HL-60/S4 (cell line): ENCODE results near the gene EVI5L.
"Not testable (repeated sequence)": the region's sequence is repeated elsewhere in the genome, so short reads cannot be mapped to it uniquely, and the experiment has no call there.

Experiments used
- in situ Hi-C: fragments of 300-500 bp; cut with MboI; formaldehyde crosslinking; loops from 2 replicates; pipeline ENCODE4 v1.14.3; 2022; ENCODE audit warnings: low sequenced_read_pairs

EVI5L gene

DNA sequence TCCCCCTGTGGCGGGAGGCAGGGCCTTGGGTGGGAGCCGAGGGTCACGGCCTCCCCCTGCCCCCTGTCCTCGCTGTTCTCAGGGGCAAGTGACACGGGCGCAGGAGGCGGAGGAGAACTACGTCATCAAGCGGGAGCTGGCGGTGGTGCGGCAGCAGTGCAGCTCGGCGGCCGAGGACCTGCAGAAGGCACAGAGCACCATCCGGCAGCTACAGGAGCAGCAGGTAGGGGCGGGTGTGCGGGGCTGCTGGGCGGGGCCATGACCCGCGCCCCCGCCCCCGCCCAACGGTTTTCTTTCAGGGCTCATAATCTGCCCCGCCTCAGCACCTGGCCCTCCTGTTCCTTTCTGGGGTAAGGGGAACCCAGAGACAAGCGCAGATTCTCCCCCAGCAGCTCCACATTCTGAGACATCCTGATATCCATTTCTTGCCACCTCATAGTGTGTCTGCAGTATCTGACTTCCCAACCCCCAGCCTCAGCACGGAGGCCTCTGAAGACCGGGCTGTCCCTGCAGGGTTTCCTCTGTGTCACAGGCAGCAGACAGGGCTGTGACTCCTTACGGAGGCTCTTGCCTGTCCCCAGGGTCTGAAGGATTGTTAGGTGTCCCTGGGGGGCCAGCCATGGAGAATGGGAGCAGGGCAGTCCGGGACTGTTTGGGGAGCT lies 28.2 kb downstream of the EVI5L start:
- in situ Hi-C loops = no loop called here

DNA sequence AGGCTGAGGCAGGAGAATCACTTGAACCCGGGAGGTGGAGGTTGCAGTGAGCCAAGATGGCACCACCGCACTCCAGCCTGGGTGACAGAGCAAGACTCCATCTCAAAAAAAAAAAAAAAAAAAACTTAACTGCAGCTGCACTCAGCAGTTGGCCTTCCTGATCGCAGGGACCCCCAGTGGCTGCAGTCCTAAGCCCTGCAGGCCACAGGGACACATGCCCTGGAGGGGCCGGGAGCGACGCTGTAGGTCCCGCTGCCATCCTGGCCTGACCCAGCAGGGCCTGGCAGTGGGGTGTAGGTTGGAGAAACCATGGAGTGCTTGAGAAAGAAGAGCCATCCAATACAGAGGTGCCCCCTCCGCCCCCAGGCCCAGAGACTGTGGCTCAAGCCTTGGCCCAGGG lies 29.1 kb downstream of the EVI5L start:
- in situ Hi-C loops = not testable (repeated sequence)

DNA sequence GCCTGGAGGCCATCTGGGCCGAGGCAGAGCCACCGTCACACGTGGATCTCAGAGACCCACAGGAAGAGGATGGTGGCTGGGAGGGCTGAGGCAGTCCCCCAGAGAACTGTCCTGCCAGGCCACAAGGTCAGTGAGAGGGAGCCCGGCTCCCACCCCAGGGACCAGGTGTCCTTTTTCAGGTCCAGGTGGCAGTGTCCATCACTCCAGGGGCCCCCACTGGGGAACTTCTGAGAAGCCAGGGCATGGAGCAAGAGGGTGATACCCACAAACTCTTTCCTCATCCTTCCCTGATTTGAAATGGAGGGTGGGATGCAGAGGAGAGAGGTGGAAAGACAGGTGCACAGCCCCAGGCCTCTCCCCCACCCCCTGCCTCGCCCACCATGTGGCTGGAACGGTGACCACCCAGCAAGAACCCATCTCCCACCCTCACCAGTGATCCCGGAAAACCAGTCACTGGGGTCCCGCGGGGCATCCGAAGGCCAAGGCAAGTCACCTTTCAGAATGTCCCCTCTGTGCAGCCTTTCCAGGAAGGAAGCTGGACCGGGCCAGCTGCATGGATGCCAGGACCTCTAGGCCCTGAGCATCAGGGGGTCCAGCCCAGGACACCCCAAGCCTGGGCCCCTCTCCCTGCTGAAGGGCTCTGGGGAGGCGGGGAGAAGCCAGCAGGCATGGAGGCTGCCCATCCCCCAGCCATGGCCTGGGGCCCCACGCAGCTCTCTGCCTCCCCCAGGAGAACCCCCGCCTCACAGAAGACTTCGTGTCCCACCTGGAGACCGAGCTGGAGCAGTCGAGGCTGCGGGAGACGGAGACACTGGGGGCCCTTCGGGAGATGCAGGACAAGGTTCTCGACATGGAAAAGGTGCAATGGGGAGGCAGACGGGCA lies 30.1 kb downstream of the EVI5L start:
- in situ Hi-C loops = no loop called here

DNA sequence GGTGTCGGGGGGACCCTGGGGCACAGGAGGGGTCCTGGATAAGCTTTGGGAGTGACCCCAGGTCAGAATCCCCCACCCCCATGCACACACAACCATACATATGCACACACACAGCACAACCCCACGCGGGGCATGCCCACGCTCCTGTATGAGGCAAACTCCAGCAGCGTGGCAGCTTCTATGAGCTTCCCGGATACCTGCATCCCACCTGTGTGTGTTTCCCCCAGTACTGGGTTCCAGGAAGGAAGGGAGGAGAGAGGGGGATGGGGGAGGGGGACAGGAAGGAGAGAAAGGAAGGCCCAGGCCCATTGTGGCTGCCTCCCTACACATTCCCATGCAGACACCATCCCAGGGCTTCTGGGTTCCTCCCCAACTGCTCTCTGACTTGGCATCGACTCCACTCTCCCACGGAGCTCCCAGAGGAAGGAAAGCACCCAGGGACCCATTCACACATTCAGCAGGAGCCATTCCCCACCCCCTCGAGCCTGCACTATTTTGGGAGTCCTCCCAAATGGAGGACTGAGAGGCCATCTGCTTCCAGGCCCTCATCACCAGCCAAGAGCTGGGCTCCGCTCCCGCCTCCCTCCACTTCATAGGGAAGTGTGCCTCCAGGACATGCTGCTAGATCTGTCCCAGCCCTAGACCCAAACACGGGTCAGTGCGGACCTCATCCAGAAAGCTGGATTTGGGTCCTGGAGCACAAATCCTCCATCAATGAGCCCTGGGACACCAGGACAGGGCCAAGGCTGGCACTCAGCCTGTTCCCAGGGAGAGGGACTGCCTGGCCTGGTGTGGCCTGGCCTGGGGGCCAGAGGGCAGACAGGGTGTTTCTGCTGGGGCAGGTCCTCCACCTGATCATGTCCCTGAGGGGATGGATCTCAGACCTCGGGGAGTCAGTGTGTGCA lies 30.9 kb downstream of the EVI5L start:
- in situ Hi-C loops = no loop called here

DNA sequence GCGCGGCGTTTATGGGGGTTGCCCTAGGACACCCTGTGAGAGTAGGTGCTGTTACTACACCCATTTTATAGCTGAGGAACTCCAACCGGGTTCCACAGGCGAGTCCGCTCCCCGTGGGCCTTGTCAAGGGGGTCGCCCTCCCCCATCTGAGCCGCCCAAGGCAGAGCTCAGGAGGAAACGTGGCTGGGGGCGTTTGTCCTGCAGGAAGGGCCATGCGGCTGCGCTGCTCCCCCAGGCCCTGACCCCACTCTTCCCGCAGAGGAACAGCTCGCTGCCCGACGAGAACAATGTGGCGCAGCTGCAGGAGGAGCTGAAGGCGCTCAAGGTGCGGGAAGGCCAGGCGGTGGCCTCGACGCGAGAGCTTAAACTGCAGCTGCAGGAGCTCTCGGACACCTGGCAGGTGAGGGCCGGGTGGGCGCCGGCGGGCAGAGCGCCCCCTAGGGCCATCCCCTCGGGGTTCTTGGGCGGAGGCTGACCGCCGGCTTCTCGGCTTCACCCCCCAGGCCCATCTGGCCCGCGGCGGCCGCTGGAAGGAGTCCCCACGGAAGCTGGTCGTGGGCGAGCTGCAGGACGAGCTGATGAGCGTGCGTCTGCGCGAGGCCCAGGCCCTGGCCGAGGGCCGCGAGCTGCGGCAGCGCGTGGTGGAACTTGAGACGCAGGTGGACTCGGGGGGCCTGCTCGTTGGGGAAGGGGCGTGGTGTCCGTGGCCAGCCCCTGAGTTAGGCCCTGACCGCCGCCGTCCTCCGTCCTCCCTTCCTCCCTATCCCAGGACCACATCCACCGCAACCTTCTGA lies 31.8 kb downstream of the EVI5L start:
- in situ Hi-C loops = no loop called here

DNA sequence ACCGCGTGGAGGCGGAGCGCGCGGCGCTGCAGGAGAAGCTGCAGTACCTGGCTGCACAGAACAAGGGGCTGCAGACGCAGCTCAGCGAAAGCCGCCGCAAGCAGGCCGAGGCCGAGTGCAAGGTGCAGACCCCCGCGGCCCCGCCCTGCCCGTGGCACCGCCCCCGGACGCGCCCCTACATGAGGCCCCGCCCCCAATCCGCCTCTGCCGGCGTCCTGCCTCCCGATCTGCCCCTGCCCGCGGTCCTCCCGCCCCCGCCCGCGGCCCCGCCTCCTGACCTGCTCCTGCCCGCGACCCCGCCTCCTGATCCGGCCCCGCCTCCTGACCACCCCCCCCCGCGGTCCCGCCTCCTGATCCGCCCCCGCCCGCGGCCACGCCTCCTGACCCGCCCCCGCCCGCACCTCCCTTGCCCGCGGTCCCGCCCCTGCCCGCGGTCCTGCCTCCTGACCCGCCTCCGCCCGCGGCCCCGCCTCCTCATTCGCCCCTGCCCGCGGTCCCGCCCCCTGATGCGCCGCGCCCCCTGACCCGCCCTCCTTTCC lies 32.5 kb downstream of the EVI5L start:
- in situ Hi-C loops = no loop called here

DNA sequence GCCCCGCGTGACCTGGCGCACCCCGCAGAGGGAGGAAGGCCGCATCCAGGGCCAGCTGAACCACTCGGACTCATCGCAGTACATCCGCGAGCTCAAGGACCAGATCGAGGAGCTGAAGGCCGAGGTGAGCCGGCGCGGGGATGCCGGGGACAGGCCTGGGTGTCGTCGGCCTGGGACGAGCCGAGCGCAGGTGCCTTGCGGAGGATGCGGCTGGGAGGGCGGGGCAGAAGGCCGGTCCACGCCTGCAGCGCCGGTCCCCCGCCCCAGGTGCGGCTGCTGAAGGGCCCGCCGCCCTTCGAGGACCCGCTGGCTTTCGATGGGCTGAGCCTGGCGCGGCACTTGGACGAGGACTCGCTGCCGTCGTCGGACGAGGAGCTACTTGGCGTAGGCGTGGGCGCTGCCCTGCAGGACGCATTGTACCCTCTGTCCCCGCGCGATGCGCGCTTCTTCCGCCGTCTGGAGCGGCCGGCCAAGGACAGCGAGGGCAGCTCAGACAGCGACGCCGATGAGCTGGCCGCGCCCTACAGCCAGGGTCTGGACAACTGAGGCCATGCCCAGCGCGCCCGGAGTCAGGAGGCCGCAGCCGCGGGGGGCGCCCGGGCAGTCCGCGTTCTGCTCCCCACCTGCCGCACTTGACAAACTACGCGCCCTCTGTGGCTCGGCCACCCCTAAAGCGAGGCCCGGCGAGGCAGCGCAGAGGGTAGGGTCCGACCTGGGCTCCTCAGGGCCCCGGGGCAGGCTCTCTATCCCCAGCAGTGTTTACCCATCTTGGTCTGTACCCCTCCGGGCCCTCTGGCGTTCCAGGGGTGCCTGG lies 33.3 kb downstream of the EVI5L start:
- in situ Hi-C loops = no loop called here

DNA sequence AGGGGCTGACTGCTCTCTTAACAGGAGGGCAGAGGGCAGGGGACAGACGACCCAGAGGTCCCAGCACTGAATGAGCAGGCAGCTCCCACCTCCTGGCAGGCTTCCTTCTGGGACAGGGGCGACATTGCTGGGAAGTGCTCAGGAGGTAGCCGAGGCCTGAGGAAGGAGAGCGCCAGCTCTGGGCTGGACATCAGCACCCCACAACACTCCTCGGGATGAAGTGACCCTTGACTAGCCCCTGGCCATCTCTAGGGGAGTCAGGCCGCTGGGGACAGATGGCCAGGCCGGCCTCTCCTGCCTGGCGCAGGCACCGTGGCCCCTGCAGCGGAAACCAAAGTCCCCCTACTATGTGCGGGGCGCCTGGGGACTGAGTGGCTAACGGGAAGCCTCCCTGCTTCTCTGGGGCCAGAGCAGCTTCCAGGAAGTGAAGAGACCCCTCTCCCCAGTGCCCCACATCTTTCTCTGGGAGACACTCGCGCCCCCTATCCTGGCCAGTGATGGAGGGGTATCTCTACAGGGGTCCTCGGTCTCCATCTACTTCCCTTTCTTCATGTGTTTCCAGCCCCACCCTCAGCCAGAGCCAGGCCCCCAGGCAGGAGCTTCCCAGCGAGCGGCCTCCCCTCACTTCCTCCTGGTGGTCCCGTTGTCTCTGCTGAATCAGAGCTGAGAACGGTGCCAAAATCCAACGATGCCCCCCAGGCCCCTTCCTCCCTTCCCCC lies 34.1 kb downstream of the EVI5L start:
- in situ Hi-C loops = no loop called here

DNA sequence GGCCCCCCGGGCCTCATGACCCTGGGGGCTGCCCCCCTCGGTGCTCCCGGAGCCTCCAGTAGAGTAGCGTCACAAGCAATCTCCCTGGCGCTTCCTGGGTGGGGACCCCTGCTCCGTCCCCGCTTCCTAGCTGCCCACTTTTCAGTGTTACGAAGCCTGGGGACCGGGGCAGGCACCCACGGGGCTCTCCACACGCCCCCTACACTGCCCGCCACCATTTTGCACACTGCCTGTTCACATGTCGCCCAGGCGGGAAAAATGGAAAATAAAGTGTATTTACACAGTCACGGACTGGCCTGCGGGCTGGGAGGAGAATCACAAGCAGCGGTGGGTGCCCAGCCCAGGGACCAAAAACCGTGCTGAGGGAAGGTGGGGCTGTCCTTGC lies 34.7 kb downstream of the EVI5L start:
- in situ Hi-C loops = no loop called here

DNA sequence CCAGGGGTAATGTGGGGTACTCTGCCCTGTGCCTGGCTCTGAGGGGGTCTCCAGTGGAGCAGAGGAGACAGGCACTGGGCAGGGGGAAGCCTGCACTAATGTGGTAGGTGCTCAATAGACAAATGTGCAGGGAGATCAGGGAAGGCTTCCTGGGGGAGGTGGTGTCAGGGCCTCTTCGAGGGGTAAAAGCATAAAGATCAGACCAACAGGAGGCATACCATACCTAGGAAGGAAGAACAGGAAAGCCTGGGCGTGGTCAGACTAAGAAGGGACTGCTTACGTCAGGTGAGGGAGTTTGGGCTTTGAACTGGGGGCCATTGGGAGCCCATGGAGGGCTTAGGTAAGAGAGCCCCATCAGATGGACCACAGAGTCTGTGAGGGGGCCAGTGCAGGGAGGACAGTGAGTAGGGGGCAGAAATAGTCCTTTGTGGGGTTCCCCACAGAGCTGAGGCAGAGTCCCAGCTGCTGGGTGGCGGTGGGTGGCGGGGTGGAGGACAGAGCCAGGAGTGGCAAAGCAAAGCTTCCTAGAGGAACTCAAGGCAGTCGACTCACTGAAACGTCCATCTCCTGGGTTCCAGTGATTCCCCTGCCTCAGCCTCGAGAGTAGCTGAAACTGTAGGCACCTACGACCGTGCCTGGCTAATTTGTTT lies 35.4 kb downstream of the EVI5L start:
- in situ Hi-C loops = no loop called here

DNA sequence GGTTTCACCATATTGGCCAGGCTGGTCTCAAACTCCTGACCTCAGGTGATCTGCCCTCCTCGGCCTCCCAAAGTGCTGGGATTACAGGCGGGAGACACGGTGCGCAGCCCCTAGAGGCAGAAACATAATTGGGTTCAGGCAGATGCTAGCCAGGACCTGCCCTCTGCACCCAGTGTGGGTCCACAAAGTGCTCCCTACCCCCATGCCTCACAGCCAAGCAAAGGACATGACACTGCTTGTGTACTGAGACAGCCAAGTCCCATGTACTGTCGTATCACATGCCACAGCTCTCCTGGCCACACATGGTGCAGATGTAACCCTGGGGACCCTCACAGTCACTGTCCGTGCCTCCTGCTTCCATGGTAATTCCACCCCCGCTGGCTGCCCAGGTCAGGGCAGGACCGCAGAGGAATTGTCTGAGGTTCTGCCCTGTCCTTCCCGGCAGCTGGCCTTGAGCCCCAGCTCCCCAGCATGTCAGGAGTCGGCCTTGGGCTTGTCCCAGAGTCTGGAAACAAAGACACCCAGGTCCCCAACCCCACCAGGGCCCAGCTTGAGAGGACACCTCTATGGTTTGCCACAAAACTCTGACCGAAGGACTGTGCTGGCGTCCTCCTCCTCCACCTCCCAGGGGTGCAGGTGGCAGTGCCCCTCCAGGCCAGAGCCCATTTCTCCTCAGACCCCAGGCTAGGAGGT lies 36.5 kb downstream of the EVI5L start:
- in situ Hi-C loops = no loop called here

DNA sequence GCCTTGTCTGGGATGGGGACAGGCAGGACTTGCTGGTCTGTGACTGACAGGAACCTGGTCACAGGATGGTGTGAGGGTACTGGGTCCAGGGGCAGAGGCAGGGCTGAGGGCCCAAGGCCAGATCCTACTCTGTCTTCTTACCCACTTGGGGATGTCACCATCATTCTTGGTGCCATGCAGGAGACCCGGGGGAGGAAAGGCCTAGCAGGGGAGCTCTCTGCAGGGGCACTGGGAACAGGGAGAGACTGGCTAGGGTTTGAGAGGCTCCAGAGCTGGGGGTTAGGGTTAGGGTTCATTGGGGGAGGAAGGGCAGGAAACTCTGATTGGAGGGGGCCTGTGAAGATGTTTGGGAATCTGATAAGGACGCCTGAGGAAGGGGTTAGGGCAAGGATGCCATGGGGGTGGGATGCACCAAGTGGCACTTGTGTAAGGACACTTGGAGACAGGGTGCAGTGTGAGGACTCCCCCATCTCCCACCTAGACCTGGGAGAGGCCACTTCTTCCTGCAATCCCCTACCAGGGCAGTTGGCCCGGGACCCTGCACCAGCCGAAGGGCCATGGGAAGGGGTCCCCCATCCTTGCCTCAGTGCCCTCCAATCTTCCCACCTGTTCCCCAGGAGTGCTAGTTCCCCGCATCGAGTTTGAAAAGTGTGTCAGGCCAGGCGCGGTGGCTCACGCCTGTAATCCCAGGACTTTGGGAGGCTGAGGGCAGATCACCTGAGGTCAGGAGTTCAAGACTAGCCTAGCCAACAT lies 37.2 kb downstream of the EVI5L start:
- in situ Hi-C loops = no loop called here

DNA sequence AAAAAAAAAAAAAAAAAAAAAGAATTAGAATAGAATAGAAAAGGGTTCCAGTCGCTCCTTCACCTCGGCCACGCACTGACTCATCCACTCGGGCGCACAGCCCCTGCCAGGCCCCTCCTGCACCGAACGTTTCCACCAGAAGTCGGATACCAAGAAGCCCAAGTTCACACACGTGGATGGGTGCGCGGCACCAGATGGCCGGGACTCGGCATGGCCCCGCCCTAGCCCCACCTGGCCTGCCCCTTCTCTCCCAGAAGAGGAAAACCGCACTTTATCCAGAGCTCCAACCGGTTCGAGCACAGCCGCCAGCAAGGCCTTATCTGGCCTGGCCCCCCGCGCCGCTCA lies 38.3 kb downstream of the EVI5L start:
- in situ Hi-C loops = no loop called here

DNA sequence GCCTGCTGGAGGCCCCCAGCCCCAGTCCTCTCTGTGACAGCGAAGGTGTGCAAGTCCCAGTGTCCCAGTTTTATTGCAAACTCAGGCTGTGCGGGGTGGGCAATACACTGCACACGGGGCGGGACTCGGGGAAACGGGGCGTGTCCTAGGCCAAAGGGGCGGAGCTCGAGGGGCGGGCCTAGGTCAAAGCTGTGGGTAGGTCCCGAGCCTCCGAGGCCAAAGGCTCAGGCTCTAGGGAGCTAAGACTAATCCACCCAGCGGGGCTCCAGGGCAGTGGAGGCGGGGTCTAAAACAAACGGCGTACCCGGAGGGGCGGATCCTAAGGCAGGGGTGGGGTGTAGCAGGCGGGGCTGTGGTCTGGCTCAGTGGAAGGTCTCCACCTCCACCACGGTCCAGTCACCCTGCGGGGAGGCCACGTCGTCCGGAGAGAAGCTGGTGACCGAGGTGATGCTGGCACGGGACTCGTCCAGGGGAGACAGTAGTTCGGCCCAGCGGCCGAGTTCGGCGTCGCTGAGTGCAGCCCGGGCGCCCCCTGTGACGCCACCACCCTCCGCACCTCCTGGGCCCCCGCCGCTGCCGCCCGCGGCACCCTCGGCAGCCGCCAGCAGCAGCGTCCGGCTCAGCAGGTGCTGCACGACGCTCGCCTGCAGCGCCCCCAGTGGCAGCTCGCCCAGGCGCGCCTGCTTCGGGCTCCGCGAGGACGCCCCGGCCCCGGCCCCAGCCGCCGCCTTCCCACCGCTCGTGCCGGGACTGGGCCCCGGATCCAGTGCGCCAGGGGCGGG lies 38.8 kb downstream of the EVI5L start:
- in situ Hi-C loops = no loop called here

DNA sequence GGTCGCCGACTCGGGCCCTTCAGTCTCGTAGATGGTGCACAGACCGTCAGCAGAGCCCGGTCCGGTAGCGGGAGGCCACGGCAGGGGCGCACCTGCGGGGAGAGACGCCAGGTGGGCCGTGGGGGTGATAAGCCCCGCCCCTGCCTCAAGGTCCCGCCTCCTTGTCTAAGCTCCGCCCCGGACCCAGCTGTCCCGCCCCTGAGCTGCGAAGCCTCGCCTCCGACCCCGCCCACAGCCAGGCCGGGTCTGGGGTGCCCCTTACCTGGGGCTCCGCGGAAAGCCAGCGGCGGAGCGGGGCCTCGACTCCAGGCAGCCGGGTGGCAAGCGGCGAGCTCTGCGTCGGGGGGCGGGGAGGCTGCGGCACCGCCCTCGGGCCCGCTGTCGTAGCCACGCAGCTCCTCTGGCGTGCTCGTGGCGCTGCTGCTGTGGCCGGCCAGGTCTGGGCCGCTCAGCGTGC lies 39.5 kb downstream of the EVI5L start:
- in situ Hi-C loops = no loop called here

DNA sequence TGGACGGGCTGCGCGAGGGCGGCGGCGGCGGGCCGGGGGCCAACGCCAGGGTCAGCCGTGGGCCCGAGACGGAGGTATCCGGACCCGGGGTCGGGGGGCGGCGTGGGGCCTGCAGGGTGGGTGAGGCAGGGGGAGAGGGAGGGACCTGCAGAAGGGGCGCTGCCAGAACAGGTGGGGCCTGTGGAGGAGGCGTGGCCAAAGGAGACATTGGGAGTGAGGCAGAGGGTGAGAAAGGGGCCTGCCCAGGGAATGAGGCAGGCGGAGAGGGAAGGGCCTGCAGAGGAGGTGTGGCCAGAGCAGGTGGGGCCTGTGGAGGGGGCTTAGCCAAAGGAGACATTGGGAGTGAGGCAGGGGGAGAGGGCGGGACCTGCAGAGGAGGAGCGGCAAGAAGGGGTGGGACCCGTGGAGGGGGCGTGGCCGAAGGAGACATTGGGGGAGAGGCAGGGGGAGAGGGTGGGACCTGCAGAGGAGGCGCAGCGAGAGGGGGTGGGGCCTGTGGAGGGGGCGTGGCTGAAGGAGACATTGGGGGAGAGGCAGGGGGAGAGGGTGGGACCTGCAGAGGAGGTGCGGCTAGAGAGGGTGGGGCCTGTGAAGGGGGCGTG lies 40.0 kb downstream of the EVI5L start:
- in situ Hi-C loops = no loop called here
